Esophagus squamous epithelium (tissue), 4 donors: ENCODE results near the gene AHSA1.

Experiments used
- CTCF ChIP-seq, 6 experiments: fragments of 450-650 bp in 4 of 6; fragments of 200-600 bp in 2 of 6; sonication (generic) in 2 of 6; IDR thresholded peaks; one replicate each; pipeline ENCODE4 v1.5.1; 2016 to 2019; ENCODE audit warnings: antibody characterized with exemption in 6 of 6, mild to moderate bottlenecking in 4 of 6, moderate library complexity in 4 of 6
- POLR2A ChIP-seq, 4 donors: fragments of 450-650 bp; IDR thresholded peaks; one replicate each; pipeline ENCODE4 v1.6.1; 2017; ENCODE audit warnings: antibody characterized with exemption in 4 of 4, mild to moderate bottlenecking in 4 of 4, moderate library complexity in 3 of 4

GRCh38 chr14:77469067-77469505 is 11.2 kb downstream of the AHSA1 start:
- no peak for TF ChIP-seq CTCF (IDR thresholded peaks at IDR 0.05)
- TF ChIP-seq POLR2A (IDR thresholded peaks at IDR 0.05): no peak
